Heart right ventricle (tissue), 16 donors: ENCODE data around the gene NPAT. TPM values are rescaled to one million over a fixed set of nuclear protein-coding genes. Genes with fewer than 3 reads are reported as not detected.
A peak's percentile ranks its signal among the peaks of the same experiment; 100 is the strongest.
"Not testable (repeated sequence)": the region's sequence is repeated elsewhere in the genome, so short reads cannot be mapped to it uniquely, and the experiment has no call there.

ENCODE experiments used
- ATAC-seq, 8 donors: fragments of 200-7000 bp; cut with Tn5 transposase; one replicate each; pipeline ENCODE4 v1.9.1; 2020; ENCODE audit warnings: mild to moderate bottlenecking in 8 of 8, moderate library complexity in 8 of 8, moderate number of reproducible peaks in 1 of 8
- DNase-seq, 2 donors: peaks; one replicate each; pipeline ENCODE4 v3.0.0-alpha.2; 2020
- H3K27ac ChIP-seq, 10 donors: fragments of 200-600 bp; sonication (generic) in 2 of 10; one replicate each; pipeline versions ENCODE4 v1.5.0 to v1.8.0; 2020 to 2022; ENCODE audit warnings: mild to moderate bottlenecking in 3 of 10
- H3K27me3 ChIP-seq, 7 donors: fragments of 200-600 bp; one replicate each; pipeline ENCODE4 v1.8.0; 2021 to 2022; ENCODE audit warnings: mild to moderate bottlenecking in 2 of 7
- H3K36me3 ChIP-seq, 9 donors: fragments of 200-600 bp; sonication (generic) in 1 of 9; one replicate each; pipeline versions ENCODE4 v1.5.0 to v1.8.0; 2020 to 2022; ENCODE audit warnings: mild to moderate bottlenecking in 2 of 9
- H3K4me1 ChIP-seq, 9 donors: fragments of 200-600 bp; sonication (generic) in 1 of 9; one replicate each; pipeline versions ENCODE4 v1.5.0 to v1.8.0; 2020 to 2022; ENCODE audit warnings: mild to moderate bottlenecking in 4 of 9
- H3K4me3 ChIP-seq, 10 donors: fragments of 200-600 bp; sonication (generic) in 2 of 10; one replicate each; pipeline versions ENCODE4 v1.5.0 to v1.8.0; 2020 to 2022; ENCODE audit warnings: mild to moderate bottlenecking in 7 of 10, moderate library complexity in 2 of 10
- H3K9me3 ChIP-seq, 11 donors: fragments of 200-600 bp in 10 of 11; sonication (generic) in 2 of 11; one replicate each; pipeline versions ENCODE4 v1.5.0 to v1.8.0; 2013 to 2022; ENCODE audit warnings: mild to moderate bottlenecking in 2 of 11, control low read depth in 1 of 11, moderate library complexity in 1 of 11
- CTCF ChIP-seq, 9 donors: fragments of 200-600 bp; sonication (generic) in 2 of 9; IDR thresholded peaks; one replicate each; pipeline versions ENCODE4 v1.5.0 to v1.8.0; 2021 to 2022; ENCODE audit warnings: antibody characterized with exemption in 9 of 9, mild to moderate bottlenecking in 5 of 9, moderate library complexity in 1 of 9
- WGBS, 2 donors: extraction: QIAGEN DNeasy Blood & Tissue Kit; methylation state at CpG; one replicate each; pipeline ENCODE4 v1.1.7; 2013; ENCODE audit warnings: inconsistent platforms in 1 of 2; 5-methylcytosine and 5-hydroxymethylcytosine counted together
- intact Hi-C, 10 donors: fragments of 100-400 bp; cut with DNase I; formaldehyde crosslinking; loops; one replicate each; pipeline versions ENCODE4 v1.11.1 to v1.14.2; 2022
- polyA plus RNA-seq, 2 donors: library from polyadenylated mRNA; stranded (reverse); fragments of 200-250 nt; gene quantifications; one replicate each; pipeline ENCODE4 v1.2.3, GENCODE V29; 2013
- total RNA-seq, 10 donors: library from RNA; stranded (reverse); fragmentation: NEBNext Ultra II Directional in 3 of 10; extraction: Animal tissue kit (Norgen Biotek cat#: 25700) in 3 of 10; gene quantifications; one replicate each; pipeline versions ENCODE4 v1.2.1 to v1.2.4, GENCODE V29; 2021 to 2023
- donor health status: Arrhythmogenic right ventricular cardiomyopathy.
- donor health status: ischemic (EF 13 %, LVEDD 7.1; RV severe dilation, severe dysfunction).
- donor health status: healthy with polysubstance abuse.
- donor health status: DM: no; HTN: yes; CAD: no.
- donor health status: DM: no; HTN: no; CAD: no.
- donor health status: ischemic (EF 25% LVEDD 6.9; RV normal size, moderate dysfunction).
- donor health status: ischemic (EF 25% LVEDD 5.7; RV mildly dilated, moderate dysfunction).
- donor health status: healthy.
- donor health status: DM: yes; HTN: yes; CAD: no.
- donor health status: Ischemic cardiomyopathy.
- donor health status: ischemic (EF 35%, LVEDD 5.7; RV mildly dilated, moderate dysfunction).
- donor health status: nonischemic (EF 11% LVEDD 7.7; RV severe dilation, severe dysfunction).
- donor health status: DM: yes; HTN: yes; CAD: no.
- donor health status: PGD.
- donor health status: ischemic (EF 29% LVEDD 5.4; RV normal size, mild dysfunction).
- donor health status: nonischemic (EF 23%, LVEDD 6.1; RV moderate dilation, normal function).

The NPAT gene
- total and polyA plus RNA-seq, 12 donors, result 1.9 to 11.4 (median 9.3) TPM

GRCh38 chr11:108193725-108194124, 28.7 kb downstream of the NPAT start:
- DNase-seq, result no peak
- intact Hi-C loops, result loop anchor here in 1 of 10 donors (1.0 kb wide), 1 partner anchor 15 kb away; no protein-coding TSS in a partner anchor
- H3K27me3 ChIP-seq, result no peaks in the 10 kb centered on the region
- peaks cover 0 to 5% (median 0%) of the 10 kb centered on the region in 9 donors for H3K4me1 ChIP-seq
- H3K36me3 ChIP-seq, result peaks cover 0 to 88% (median 21%) of the 10 kb centered on the region in 9 donors
- no peak overlapping the region for H3K4me3 ChIP-seq
- no peak for TF ChIP-seq CTCF (IDR thresholded peaks at IDR 0.05)
- ATAC-seq, result no peak
- no peaks in the 10 kb centered on the region for H3K9me3 ChIP-seq
- H3K27ac ChIP-seq, result no peak overlapping the region

GRCh38 chr11:108177570-108177969, 44.9 kb downstream of the NPAT start:
- Histone ChIP-seq H3K9me3 (no peaks in the 10 kb centered on the region), H3K27me3 (no peaks in the 10 kb centered on the region), H3K27ac (no peak overlapping the region), H3K4me1 (no peaks in the 10 kb centered on the region), H3K4me3 (no peak overlapping the region), H3K36me3 (peaks cover 0 to 100% (median 32%) of the 10 kb centered on the region in 9 donors)
- DNase-seq, result no peak
- intact Hi-C loops, result no loop called here
- 79 to 98% methylated on average over 5 of the region's 5 CpGs for WGBS, 2 donors
- ATAC-seq, result no peak
- TF ChIP-seq CTCF (IDR thresholded peaks at IDR 0.05), result no peak

- ATAC-seq (no peak), DNase-seq (no peak)
- Histone ChIP-seq H3K4me1 (peaks cover 0 to 20% (median 0%) of the 10 kb centered on the region in 9 donors), H3K27me3 (no peaks in the 10 kb centered on the region), H3K9me3 (no peaks in the 10 kb centered on the region), H3K4me3 (peak overlapping the region in 7 of 10 donors; percentile 16 to 36 (median 34)), H3K36me3 (peaks cover 0 to 93% (median 20%) of the 10 kb centered on the region in 9 donors), H3K27ac (peak overlapping the region in 4 of 10 donors; percentile 36 to 62 (median 50))
- WGBS, 2 donors, result 74 to 84% methylated on average over 2 of the region's 2 CpGs
- intact Hi-C loops, result no loop called here
- TF ChIP-seq CTCF (IDR thresholded peaks at IDR 0.05), result no peak
Observed at GRCh38 chr11:108170184-108170583, 52.3 kb downstream of the NPAT start.

GRCh38 chr11:108167624-108168023, 54.8 kb downstream of the NPAT start:
- H3K4me3 ChIP-seq, result no peak overlapping the region
- ATAC-seq, result no peak
- H3K27ac ChIP-seq, result peak overlapping the region in 1 of 10 donors; percentile 18
- no peak for TF ChIP-seq CTCF (IDR thresholded peaks at IDR 0.05)
- no peak for DNase-seq
- peaks cover 0 to 20% (median 0%) of the 10 kb centered on the region in 9 donors for H3K4me1 ChIP-seq
- no peaks in the 10 kb centered on the region for H3K27me3 ChIP-seq
- peaks cover 0 to 93% (median 23%) of the 10 kb centered on the region in 9 donors for H3K36me3 ChIP-seq
- H3K9me3 ChIP-seq, result no peaks in the 10 kb centered on the region
- intact Hi-C loops, result loop anchor here in 1 of 10 donors (10.0 kb wide), 1 partner anchor 137 kb away; no protein-coding TSS in a partner anchor

- H3K4me1 ChIP-seq, DNase-seq, H3K9me3 ChIP-seq, ATAC-seq, H3K27me3 ChIP-seq, H3K4me3 ChIP-seq, H3K27ac ChIP-seq: not testable (repeated sequence)
- intact Hi-C loops, result loop anchor here in 1 of 10 donors (10.0 kb wide), 1 partner anchor 142 kb away; no protein-coding TSS in a partner anchor
- WGBS, 2 donors, result 83 to 100% methylated on average over 6 of the region's 6 CpGs
- peaks cover 0 to 100% (median 45%) of the 10 kb centered on the region in 9 donors for H3K36me3 ChIP-seq
Observed at GRCh38 chr11:108162878-108163277, 59.6 kb downstream of the NPAT start.
